Spleen (tissue), 11 donors: ENCODE measurements around the gene EMX2. TPM values are rescaled to one million over a fixed set of nuclear protein-coding genes. Genes with fewer than 3 reads are reported as not detected.

Source experiments
- DNase-seq: peaks from one replicate; pipeline ENCODE4 v3.0.0-alpha.2; 2020
- H3K27ac ChIP-seq, 8 donors: fragments of 200-600 bp; sonication (generic) in 7 of 8; 1 replicate in 4 of 8; 2 replicates in 4 of 8; pipeline versions ENCODE4 v1.5.0 to v1.8.0; 2016 to 2021; ENCODE audit warnings: inconsistent platforms in 4 of 8, mild to moderate bottlenecking in 4 of 8, moderate library complexity in 1 of 8
- H3K27me3 ChIP-seq, 7 donors: fragments of 200-600 bp; sonication (generic) in 6 of 7; replicated peaks in 1 of 7; 1 replicate in 4 of 7; 2 replicates in 3 of 7; pipeline versions ENCODE4 v1.5.0 to v1.8.0; 2016 to 2021; ENCODE audit warnings: inconsistent platforms in 3 of 7, mild to moderate bottlenecking in 1 of 7
- H3K36me3 ChIP-seq, 6 donors: fragments of 200-600 bp; sonication (generic) in 5 of 6; 1 replicate in 4 of 6; 2 replicates in 2 of 6; pipeline versions ENCODE4 v1.5.0 to v1.8.0; 2016 to 2021; ENCODE audit warnings: inconsistent platforms in 2 of 6
- H3K4me1 ChIP-seq, 6 donors: fragments of 200-600 bp; sonication (generic) in 5 of 6; 1 replicate in 3 of 6; 2 replicates in 3 of 6; pipeline versions ENCODE4 v1.5.0 to v1.8.0; 2016 to 2021; ENCODE audit warnings: inconsistent platforms in 3 of 6
- H3K4me3 ChIP-seq, 8 donors: fragments of 200-600 bp; sonication (generic) in 7 of 8; 1 replicate in 4 of 8; 2 replicates in 4 of 8; pipeline versions ENCODE4 v1.5.0 to v1.8.0; 2016 to 2021; ENCODE audit warnings: inconsistent platforms in 4 of 8, mild to moderate bottlenecking in 4 of 8, moderate library complexity in 2 of 8
- H3K9me3 ChIP-seq, 8 donors: fragments of 200-600 bp; sonication (generic) in 7 of 8; 1 replicate in 4 of 8; 2 replicates in 4 of 8; pipeline versions ENCODE4 v1.5.0 to v1.8.0; 2016 to 2021; ENCODE audit warnings: inconsistent platforms in 4 of 8
- POLR2A ChIP-seq, 3 donors: fragments of 450-650 bp; IDR thresholded peaks; one replicate each; pipeline ENCODE4 v1.5.1; 2017; ENCODE audit warnings: antibody characterized with exemption in 3 of 3, mild to moderate bottlenecking in 1 of 3
- POLR2AphosphoS5 ChIP-seq, 3 donors: sonication (generic); formaldehyde crosslinking; IDR thresholded peaks; one replicate each; pipeline ENCODE4 v1.5.1; 2017; ENCODE audit warnings: antibody characterized with exemption in 3 of 3
- WGBS, 5 donors: extraction: QIAGEN DNeasy Blood & Tissue Kit in 3 of 5; methylation state at CpG; one replicate each; pipeline versions ENCODE4 v1.1.5 to v1.1.7; 2013 to 2018; 5-methylcytosine and 5-hydroxymethylcytosine counted together
- intact Hi-C: fragments of 100-400 bp; cut with DNase I; formaldehyde crosslinking; loops from one replicate; pipeline ENCODE4 v1.15.0; 2023; ENCODE audit warnings: low total_unique reads
- polyA plus RNA-seq, 3 donors: library from polyadenylated mRNA; stranded (reverse); fragments of 200-250 nt; gene quantifications; one replicate each; pipeline ENCODE4 v1.2.1, GENCODE V29; 2013
- total RNA-seq, 7 donors: library from RNA; depleted of rRNA in 3 of 7; stranded (reverse); fragments of >200 nt in 3 of 7; fragmentation: NEBNext Ultra II Directional in 4 of 7; extraction: Animal tissue kit (Norgen Biotek cat#: 25700) in 4 of 7; gene quantifications; one replicate each; pipeline versions ENCODE4 v1.1.0 to v1.2.1, GENCODE V29; 2016 to 2021
- TF ChIP-seq, protein P1 (sequence below), 11 experiments: fragments of 200-600 bp in 7 of 11; fragments of 450-650 bp in 4 of 11; sonication (generic) in 4 of 11; IDR thresholded peaks in 8 of 11; conservative IDR thresholded peaks in 3 of 11; 1 replicate in 7 of 11; 2 replicates in 4 of 11; pipeline versions ENCODE4 v1.4.0 to v1.8.0; 2016 to 2021; ENCODE audit warnings: antibody characterized with exemption in 11 of 11, inconsistent platforms in 4 of 11, mild to moderate bottlenecking in 1 of 11
- donor health status: healthy with polysubstance abuse.
- donor health status: DM: no; HTN: no; CAD: no; lungs with moderate emphysema.
- donor health status: DM: no; HTN: no; CAD: no.
- donor health status: Bipolar disorder and iron deficiency.
- donor health status: healthy.
- donor health status: DM: no; HTN: no; CAD: no.
- donor health status: DM: yes; HTN: yes; CAD: no.

The EMX2 gene
- total and polyA plus RNA-seq, 10 donors = 0.06 TPM; not detected in 9

DNA sequence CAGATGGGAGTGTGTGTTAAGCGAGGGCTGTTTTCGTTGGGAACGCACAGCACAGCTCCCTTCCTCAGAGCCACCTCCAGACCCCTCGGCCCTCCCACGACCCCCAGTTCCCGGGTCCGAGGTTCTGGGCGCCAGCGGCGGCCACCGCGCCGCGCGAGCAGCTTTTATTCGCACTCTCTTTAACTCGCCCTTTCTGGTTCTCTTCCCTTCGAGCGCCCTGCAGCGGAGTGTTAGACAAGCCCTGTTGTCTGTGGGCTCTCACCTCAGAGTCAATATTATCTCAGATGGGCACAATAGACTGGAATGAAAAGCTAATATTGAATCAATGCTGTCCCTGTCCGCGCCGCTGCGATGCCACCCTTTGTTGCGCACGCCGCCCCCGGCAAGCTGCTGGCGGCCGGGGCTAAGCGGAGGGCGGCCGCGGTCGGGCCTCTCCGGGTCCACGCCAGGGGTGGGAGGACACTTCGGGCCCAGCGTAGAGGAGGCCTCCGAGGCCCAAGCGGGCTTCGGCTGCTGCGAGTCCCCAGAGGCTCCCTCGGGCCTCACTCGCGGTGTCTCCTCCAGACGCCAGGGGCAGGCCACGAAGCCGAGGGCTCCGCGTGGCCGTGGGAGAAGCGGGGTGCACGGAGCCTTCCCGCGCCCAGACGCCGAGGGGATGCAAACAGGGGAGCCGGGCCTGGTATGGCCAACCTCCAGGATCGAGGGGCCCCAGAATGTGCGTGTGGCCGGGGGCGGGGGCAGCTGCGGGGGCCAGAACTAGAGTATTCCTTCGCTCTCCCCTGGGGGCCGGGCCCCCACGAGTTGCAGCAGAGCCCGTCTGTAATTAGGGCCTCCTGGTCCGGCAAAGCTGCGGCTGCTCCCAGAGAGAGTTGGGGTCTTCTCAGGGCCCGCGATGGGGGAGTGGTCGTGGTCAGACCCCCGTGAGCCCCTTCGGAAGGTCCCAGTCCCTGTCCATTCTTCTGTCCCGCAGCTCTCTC lies 7.9 kb upstream of the EMX2 start:
- 4 to 9% (median 6%) methylated on average over 38 to 76 of the region's 76 CpGs for WGBS, 5 donors
- no peak overlapping the region for H3K27ac ChIP-seq
- peaks cover 21 to 100% (median 88%) of the 10 kb centered on the region in 7 donors for H3K27me3 ChIP-seq
- H3K36me3 ChIP-seq = no peaks in the 10 kb centered on the region
- DNase-seq = no peak
- TF ChIP-seq POLR2A (IDR thresholded peaks at IDR 0.05) = no peak
- no peak for TF ChIP-seq POLR2AphosphoS5 (IDR thresholded peaks at IDR 0.05)
- TF ChIP-seq, protein P1, sequence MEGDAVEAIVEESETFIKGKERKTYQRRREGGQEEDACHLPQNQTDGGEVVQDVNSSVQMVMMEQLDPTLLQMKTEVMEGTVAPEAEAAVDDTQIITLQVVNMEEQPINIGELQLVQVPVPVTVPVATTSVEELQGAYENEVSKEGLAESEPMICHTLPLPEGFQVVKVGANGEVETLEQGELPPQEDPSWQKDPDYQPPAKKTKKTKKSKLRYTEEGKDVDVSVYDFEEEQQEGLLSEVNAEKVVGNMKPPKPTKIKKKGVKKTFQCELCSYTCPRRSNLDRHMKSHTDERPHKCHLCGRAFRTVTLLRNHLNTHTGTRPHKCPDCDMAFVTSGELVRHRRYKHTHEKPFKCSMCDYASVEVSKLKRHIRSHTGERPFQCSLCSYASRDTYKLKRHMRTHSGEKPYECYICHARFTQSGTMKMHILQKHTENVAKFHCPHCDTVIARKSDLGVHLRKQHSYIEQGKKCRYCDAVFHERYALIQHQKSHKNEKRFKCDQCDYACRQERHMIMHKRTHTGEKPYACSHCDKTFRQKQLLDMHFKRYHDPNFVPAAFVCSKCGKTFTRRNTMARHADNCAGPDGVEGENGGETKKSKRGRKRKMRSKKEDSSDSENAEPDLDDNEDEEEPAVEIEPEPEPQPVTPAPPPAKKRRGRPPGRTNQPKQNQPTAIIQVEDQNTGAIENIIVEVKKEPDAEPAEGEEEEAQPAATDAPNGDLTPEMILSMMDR (IDR thresholded peaks at IDR 0.05 in 8 of 11, conservative IDR thresholded peaks at IDR 0.05 in 3 of 11) = no peak
- peaks cover 4 to 58% (median 32%) of the 10 kb centered on the region in 6 donors for H3K4me1 ChIP-seq
- intact Hi-C loops = no loop called here
- H3K9me3 ChIP-seq = no peaks in the 10 kb centered on the region
- H3K4me3 ChIP-seq = peak overlapping the region in 3 of 8 donors; percentile 9 to 50 (median 10)

DNA sequence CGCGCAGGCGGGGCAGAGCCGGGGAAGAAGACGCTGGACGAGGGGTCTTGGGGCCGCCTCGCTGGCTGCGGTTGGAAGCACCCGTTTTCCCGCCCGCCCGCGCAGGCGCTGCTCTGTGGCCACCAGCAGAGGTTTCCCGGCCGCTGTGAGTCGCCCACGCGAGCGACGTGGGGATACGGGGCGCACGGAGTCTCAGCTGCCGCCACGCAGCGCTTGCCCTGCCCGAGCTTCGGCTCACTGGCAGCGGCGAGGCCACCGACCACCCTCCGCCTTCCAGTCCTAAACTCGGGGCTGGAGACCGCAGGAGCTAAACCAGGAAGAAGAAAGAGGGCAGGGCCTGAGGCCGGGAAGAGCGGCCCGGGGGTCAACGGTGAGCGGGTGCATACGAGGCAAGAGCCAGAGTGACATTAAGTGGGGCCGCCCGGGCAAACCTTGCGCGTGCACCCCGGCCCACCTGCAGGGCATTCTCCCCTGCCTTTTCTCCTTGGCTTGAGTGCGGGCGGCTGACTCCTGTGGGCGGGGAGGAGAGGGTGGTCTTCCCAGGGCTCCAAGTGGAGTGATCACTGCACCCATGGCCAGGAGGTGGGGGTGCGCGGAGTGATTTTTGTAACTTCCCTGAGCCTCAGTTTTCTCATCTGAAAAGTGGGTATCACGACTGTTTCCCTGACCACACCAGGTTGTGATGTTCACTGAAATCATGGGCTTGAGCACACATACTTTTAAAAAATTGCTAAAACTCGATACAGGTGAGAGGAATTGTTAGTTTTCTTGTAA lies 7.1 kb upstream of the EMX2 start:
- no peak overlapping the region for H3K27ac ChIP-seq
- no peaks in the 10 kb centered on the region for H3K9me3 ChIP-seq
- no peak for DNase-seq
- TF ChIP-seq, protein P1 (IDR thresholded peaks at IDR 0.05 in 8 of 11, conservative IDR thresholded peaks at IDR 0.05 in 3 of 11) = no peak
- TF ChIP-seq POLR2AphosphoS5 (IDR thresholded peaks at IDR 0.05) (no peak), POLR2A (IDR thresholded peaks at IDR 0.05) (no peak)
- H3K36me3 ChIP-seq = no peaks in the 10 kb centered on the region
- peak overlapping the region in 3 of 8 donors; percentile 10 to 50 (median 15) for H3K4me3 ChIP-seq
- H3K27me3 ChIP-seq = peaks cover 24 to 100% (median 97%) of the 10 kb centered on the region in 7 donors
- peaks cover 4 to 58% (median 32%) of the 10 kb centered on the region in 6 donors for H3K4me1 ChIP-seq
- WGBS, 5 donors = 3 to 13% (median 5%) methylated on average over 45 to 54 of the region's 54 CpGs
- intact Hi-C loops = no loop called here

DNA sequence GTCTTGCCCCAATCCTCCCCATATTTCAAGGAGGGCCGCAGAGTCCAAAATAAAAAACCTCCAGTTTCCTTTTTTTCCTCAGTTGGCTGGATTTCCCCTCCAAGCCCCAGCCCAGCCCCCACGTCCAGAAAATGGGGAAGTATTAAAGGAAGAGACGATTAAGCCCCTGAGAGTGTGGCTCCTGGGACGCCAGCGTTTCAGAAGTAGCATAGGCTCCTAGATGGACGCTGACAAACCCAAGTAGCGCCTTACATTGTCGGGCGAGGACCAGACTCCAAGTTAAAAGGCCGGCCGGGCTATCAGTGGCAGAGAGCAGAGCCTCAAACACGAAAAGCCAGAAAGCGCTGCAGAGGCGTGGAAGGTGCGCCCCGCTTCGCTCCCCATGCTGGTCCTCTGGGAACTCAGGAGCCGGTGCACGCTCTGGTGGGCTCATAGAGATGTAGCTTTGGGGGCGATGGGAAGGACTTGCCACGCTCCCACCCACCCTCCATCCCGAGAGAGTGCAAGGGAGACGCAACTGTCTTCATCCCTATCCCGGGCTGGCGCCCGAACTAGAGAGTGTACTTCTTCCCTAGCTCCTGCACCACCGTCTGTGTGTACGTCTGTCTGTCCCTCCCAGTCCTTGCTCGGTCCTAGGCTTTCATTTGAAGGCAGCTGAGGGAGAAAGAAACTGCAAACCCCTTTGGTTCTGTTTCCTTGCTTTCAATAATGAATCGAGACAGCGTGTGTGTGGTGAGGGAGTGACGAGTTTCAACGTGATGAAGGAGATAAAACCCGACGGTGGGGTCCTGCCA lies 6.3 kb upstream of the EMX2 start:
- DNase-seq = no peak
- Histone ChIP-seq H3K27ac (no peak overlapping the region), H3K36me3 (no peaks in the 10 kb centered on the region), H3K4me1 (peaks cover 4 to 62% (median 32%) of the 10 kb centered on the region in 6 donors), H3K27me3 (peaks cover 24 to 100% (median 100%) of the 10 kb centered on the region in 7 donors), H3K9me3 (no peaks in the 10 kb centered on the region), H3K4me3 (no peak overlapping the region)
- intact Hi-C loops = no loop called here
- 5 to 7% (median 6%) methylated on average over 32 to 35 of the region's 35 CpGs for WGBS, 5 donors
- TF ChIP-seq POLR2AphosphoS5 (IDR thresholded peaks at IDR 0.05) (no peak), POLR2A (IDR thresholded peaks at IDR 0.05) (no peak)
- TF ChIP-seq, protein P1 (IDR thresholded peaks at IDR 0.05 in 8 of 11, conservative IDR thresholded peaks at IDR 0.05 in 3 of 11) = no peak
